Muscle of leg (tissue), 16 donors: Measurements from ENCODE around the gene INPPL1. TPM values are rescaled to one million over a fixed set of nuclear protein-coding genes. Genes with fewer than 3 reads are reported as not detected.
"Not testable (repeated sequence)": the region's sequence is repeated elsewhere in the genome, so short reads cannot be mapped to it uniquely, and the experiment has no call there.

Experiments
- DNase-seq: peaks from one replicate; pipeline ENCODE4 v3.0.0; 2013
- H3K27ac ChIP-seq: one replicate; pipeline ENCODE4 v1.5.1; 2013; ENCODE audit warnings: mild to moderate bottlenecking, low read length, control low read depth
- H3K27me3 ChIP-seq: one replicate; pipeline ENCODE4 v1.6.1; 2013; ENCODE audit warnings: low read length; ENCODE audit not compliant: control insufficient read depth, insufficient read depth
- H3K36me3 ChIP-seq: one replicate; pipeline ENCODE4 v1.6.1; 2013; ENCODE audit warnings: low read length; ENCODE audit not compliant: control insufficient read depth, insufficient read depth
- H3K4me1 ChIP-seq: one replicate; pipeline ENCODE4 v1.6.1; 2013; ENCODE audit warnings: low read length; ENCODE audit not compliant: control insufficient read depth, insufficient read depth
- H3K4me3 ChIP-seq: one replicate; pipeline ENCODE4 v1.5.1; 2013; ENCODE audit warnings: low read length, control low read depth
- H3K9me3 ChIP-seq: replicated peaks from 2 replicates; pipeline ENCODE4 v1.6.1; 2013; ENCODE audit warnings: low read depth, low read length; ENCODE audit not compliant: control insufficient read depth
- WGBS: methylation state at CpG from one replicate; pipeline ENCODE4 v1.1.5; 2013; ENCODE audit warnings: missing lambda C conversion rate; ENCODE audit not compliant: insufficient coverage; 5-methylcytosine and 5-hydroxymethylcytosine counted together
- long read RNA-seq, 11 donors: transcript quantifications; one replicate each; lab custom pipeline, GENCODE V29; 2026
- polyA plus RNA-seq, 8 donors: library from polyadenylated mRNA; unstranded; fragments of 120-200 nt; gene quantifications; one replicate each; pipeline versions ENCODE4 v1.2.1 to v1.2.3, GENCODE V29; 2013; ENCODE audit warnings: inconsistent platforms in 1 of 8, low replicate concordance in 1 of 8; ENCODE audit not compliant: insufficient read length in 8 of 8, insufficient read depth in 1 of 8
- total RNA-seq: library from RNA; stranded (reverse); fragments of 120-200 nt; gene quantifications from one replicate; pipeline ENCODE4 v1.2.4, GENCODE V29; 2013

The INPPL1 gene
- total RNA-seq (87.7 TPM), polyA plus RNA-seq (100 to 1,000 TPM; 134 to 211 (median 165) TPM)
- long read RNA-seq, donor 1, full-length matches to known transcripts, result 4 of 25 reads
- long read RNA-seq, donor 1, partial matches to known transcripts, result 21 of 25 reads
- long read RNA-seq, donor 1, other reads (novel, unspliced or antisense), result 0 of 25 reads
- long read RNA-seq, donor 2, result 0 reads
- long read RNA-seq, donor 3, full-length matches to known transcripts, result 17 of 153 reads
- long read RNA-seq, donor 3, partial matches to known transcripts, result 136 of 153 reads
- long read RNA-seq, donor 3, other reads (novel, unspliced or antisense), result 0 of 153 reads
- long read RNA-seq, donor 4, full-length matches to known transcripts, result 6 of 33 reads
- long read RNA-seq, donor 4, partial matches to known transcripts, result 27 of 33 reads
- long read RNA-seq, donor 4, other reads (novel, unspliced or antisense), result 0 of 33 reads
- long read RNA-seq, donor 5, full-length matches to known transcripts, result 11 of 95 reads
- long read RNA-seq, donor 5, partial matches to known transcripts, result 77 of 95 reads
- long read RNA-seq, donor 5, other reads (novel, unspliced or antisense), result 7 of 95 reads
- long read RNA-seq, donor 6, full-length matches to known transcripts, result 10 of 58 reads
- long read RNA-seq, donor 6, partial matches to known transcripts, result 48 of 58 reads
- long read RNA-seq, donor 6, other reads (novel, unspliced or antisense), result 0 of 58 reads
- long read RNA-seq, donor 7, full-length matches to known transcripts, result 8 of 41 reads
- long read RNA-seq, donor 7, partial matches to known transcripts, result 33 of 41 reads
- long read RNA-seq, donor 7, other reads (novel, unspliced or antisense), result 0 of 41 reads
- long read RNA-seq, donor 8, partial matches to known transcripts, result 31 of 31 reads
- long read RNA-seq, donor 8, other reads (novel, unspliced or antisense), result 0 of 31 reads
- long read RNA-seq, donor 9, full-length matches to known transcripts, result 2 of 77 reads
- long read RNA-seq, donor 9, partial matches to known transcripts, result 75 of 77 reads
- long read RNA-seq, donor 9, other reads (novel, unspliced or antisense), result 0 of 77 reads
- long read RNA-seq, donor 10, partial matches to known transcripts, result 68 of 75 reads
- long read RNA-seq, donor 10, other reads (novel, unspliced or antisense), result 0 of 75 reads
- long read RNA-seq, donor 11, full-length matches to known transcripts, result 4 of 18 reads
- long read RNA-seq, donor 11, partial matches to known transcripts, result 14 of 18 reads
- long read RNA-seq, donor 11, other reads (novel, unspliced or antisense), result 0 of 18 reads

DNA sequence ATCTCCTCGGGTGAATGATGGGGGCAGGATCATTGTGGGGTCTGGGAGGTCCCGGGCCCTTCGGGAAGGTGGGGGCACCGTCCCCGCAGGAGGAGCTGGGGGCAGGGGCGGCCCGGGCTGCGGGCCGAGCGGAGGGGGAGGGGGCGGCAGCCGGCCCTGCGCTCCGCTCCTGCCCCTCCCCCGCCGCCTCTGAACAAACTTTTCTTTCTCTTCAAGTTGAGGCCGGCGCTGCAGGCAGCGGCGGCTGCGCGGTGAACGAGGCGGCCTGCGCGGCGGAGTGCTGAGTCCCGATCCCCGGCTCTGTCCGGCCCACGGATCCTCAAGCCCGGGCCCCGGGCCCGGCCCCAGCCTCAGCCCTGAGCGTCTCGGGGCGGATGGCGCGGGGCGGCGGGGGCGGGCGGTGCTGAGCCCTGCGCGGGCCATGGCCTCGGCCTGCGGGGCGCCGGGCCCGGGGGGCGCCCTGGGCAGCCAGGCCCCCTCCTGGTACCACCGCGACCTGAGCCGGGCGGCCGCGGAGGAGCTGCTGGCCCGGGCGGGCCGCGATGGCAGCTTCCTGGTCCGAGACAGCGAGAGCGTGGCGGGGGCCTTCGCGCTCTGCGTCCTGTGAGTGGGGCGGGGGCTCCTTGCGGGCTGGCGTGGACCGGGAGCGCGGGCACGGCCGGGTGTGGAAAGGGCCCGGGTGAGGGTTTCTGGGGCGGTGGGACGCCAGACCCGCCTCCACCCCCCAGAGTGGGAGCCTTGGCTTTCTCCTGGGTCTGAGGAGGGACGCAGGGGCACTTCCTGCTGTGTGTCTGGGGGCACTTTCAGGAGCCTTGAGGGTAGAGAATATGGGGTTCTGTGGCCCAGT, at the start of gene INPPL1:
Gene INPPL1 (plus strand): TSS at position 204 of the 847 bp plus-strand sequence. CDS start 218 bp downstream, at position 422.
- Histone ChIP-seq H3K36me3 (peaks cover 32% of the 10 kb centered on the region), H3K4me1 (peaks cover 46% of the 10 kb centered on the region), H3K27me3 (no peaks in the 10 kb centered on the region), H3K27ac (peak within 1 kb of the TSS; percentile 95), H3K4me3 (peak within 1 kb of the TSS; percentile 95), H3K9me3 (no peaks in the 10 kb centered on the region)
- peak; percentile 76 for DNase-seq
- WGBS, result 0% methylated on average over 69 of the region's 81 CpGs

DNA sequence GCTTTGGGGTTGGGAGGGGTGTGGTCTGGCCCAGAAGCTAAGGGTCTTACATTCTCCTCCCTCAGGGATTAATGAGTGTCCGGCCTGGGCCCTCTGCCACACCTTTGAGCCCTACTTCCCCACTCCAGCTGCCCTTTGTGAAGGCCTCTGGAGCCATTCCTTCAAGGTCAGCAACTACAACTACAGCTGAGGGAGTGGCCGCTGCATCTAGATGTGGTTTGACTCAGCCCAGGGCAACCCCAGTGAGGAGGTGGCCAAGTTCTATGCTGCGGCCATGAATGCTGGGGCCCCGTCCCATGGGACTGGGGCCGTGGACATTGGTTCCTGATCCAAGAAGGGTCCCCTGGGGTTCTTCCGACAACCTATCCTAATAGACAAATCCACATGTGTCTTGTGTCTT, 46.9 kb upstream of the INPPL1 start:
- H3K27me3 ChIP-seq, result peaks cover 3% of the 10 kb centered on the region
- no peaks in the 10 kb centered on the region for H3K36me3 ChIP-seq
- 88% methylated on average over 2 of the region's 6 CpGs for WGBS
- DNase-seq, result no peak
- H3K4me1 ChIP-seq, result no peaks in the 10 kb centered on the region
- no peak overlapping the region for H3K27ac ChIP-seq
- no peaks in the 10 kb centered on the region for H3K9me3 ChIP-seq
- H3K4me3 ChIP-seq, result no peak overlapping the region

DNA sequence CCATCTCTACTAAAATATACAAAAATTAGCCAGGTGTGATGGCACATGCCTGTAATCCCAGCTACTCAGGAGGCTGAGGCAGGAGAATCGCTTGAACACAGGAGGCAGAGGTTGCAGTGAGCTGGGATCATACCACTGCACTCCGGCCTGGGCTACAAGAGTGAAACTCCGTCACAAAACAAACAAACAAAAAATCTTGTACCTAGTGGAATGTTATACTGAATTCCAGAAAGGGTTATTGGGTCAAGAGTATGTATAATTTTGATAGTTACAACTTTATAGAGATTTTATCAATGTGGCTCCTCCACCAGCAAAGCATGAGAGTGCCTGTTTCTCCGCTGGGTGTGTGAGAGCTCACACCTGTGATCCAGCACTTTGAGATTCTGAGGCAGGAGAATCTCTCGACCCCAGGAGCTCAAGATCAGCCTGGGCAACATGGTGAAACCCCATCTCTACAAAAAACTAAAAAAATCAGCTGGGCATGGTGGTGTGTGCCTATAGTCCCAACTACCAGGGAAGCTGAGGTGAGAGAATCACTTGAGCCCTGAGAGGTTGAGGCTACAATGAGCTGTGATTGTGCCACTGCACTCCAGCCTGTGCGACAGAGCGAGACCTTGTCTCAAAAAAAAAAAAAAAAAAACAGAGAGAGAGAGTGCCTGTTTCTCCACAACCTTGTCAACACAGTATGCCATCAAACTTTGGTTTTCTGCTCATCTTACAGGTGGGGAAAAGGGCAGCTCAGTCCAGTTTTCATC, 45.3 kb upstream of the INPPL1 start:
- Histone ChIP-seq H3K9me3 (no peaks in the 10 kb centered on the region), H3K4me1 (no peaks in the 10 kb centered on the region), H3K36me3 (no peaks in the 10 kb centered on the region), H3K27ac (no peak overlapping the region), H3K27me3 (peaks cover 3% of the 10 kb centered on the region), H3K4me3 (no peak overlapping the region)
- no peak for DNase-seq
- no CpG with 5 or more reads among the region's 7 CpGs for WGBS

- no peaks in the 10 kb centered on the region for H3K4me1 ChIP-seq
- no peaks in the 10 kb centered on the region for H3K36me3 ChIP-seq
- no peak overlapping the region for H3K27ac ChIP-seq
- H3K9me3 ChIP-seq, result no peaks in the 10 kb centered on the region
- H3K4me3 ChIP-seq, result no peak overlapping the region
- H3K27me3 ChIP-seq, result peaks cover 3% of the 10 kb centered on the region
- WGBS, result 100% methylated on average over 1 of the region's 4 CpGs
- DNase-seq, result no peak
These were observed 44.7 kb upstream of the INPPL1 start for GRCh38 chr11:72179804-72180396.

DNA sequence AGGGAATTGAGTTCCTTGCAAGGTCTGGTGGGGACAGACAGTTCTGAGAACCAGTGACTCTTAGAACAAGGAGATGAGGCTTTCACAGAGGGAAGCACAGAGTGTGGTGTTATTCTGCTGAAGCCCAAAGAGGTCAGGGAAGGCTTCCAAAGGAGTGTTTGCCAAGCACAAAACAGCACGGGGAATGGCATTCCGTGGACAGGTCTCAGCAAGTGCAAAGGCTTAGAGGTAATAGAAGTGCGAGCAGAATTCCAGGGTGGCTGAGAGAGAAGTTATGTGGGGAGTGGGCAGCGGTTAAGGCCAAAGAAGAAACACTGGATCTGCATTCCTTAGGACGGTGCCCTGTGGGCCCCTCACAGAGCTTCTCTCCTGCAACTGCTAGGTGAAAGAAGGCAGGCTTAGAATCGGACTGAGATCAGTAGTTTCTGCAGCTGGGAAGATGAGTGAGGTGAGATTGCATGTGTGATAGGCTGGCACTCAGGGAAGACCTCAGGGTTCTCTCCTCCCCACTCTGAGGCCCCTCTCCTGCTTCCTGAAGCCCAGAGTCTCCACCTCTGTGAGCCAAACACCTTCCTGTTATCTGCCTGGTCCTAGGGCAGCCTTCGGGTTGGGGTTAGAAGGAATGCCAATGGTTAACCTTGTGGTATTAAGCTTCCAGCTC, 43.5 kb upstream of the INPPL1 start:
- H3K9me3 ChIP-seq, H3K4me1 ChIP-seq, DNase-seq, H3K4me3 ChIP-seq, H3K36me3 ChIP-seq, H3K27me3 ChIP-seq, H3K27ac ChIP-seq: not testable (repeated sequence)
- 60% methylated on average over 4 of the region's 7 CpGs for WGBS

DNA sequence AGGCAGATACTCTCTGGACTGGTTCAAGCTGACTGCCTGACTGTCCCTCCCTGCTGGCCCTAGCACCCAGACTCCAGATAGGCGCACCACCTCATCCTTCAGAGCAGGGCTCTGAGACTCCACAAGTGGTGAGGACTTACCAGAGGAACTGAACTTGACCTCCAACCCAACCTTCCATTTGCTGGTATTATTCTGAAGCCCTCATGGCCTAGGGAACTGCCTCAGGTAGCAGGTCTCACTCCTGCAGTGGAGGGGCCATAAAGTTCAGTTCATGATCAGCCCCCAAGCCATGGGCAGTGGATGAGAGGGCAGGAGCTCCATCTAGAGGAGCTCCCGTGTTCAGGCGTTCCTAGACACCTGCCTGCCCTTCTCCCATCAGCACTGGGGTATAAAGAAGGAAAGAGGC, 43.0 kb upstream of the INPPL1 start:
- not testable (repeated sequence) for H3K4me1 ChIP-seq, H3K9me3 ChIP-seq, H3K27ac ChIP-seq, H3K27me3 ChIP-seq, H3K4me3 ChIP-seq, H3K36me3 ChIP-seq, DNase-seq
- WGBS, result 93% methylated on average over 1 of the region's 3 CpGs

DNA sequence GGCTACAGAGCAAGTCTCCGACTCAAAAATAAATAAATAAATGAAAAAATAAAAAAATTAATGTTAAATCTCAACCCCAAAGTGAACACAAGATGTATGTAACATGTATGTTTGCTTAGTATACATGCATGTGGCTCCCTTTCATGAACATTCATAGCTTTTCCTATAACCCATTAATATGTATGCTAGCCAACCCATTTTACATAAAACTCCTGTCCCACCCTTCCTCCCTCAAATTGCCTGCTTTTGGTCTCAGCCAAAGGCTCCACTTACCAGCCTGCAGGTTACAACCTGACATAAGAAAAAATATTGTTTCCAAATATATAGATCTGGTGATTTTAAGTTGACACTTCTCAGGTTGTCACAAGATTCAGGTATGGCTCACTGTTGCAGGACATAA, 36.3 kb upstream of the INPPL1 start:
- no peak overlapping the region for H3K27ac ChIP-seq
- H3K27me3 ChIP-seq, result no peaks in the 10 kb centered on the region
- H3K36me3 ChIP-seq, result no peaks in the 10 kb centered on the region
- H3K4me1 ChIP-seq, result peaks cover 34% of the 10 kb centered on the region
- no CpG with 5 or more reads among the region's 1 CpG for WGBS
- DNase-seq, result no peak
- H3K4me3 ChIP-seq, result no peak overlapping the region
- no peaks in the 10 kb centered on the region for H3K9me3 ChIP-seq

DNA sequence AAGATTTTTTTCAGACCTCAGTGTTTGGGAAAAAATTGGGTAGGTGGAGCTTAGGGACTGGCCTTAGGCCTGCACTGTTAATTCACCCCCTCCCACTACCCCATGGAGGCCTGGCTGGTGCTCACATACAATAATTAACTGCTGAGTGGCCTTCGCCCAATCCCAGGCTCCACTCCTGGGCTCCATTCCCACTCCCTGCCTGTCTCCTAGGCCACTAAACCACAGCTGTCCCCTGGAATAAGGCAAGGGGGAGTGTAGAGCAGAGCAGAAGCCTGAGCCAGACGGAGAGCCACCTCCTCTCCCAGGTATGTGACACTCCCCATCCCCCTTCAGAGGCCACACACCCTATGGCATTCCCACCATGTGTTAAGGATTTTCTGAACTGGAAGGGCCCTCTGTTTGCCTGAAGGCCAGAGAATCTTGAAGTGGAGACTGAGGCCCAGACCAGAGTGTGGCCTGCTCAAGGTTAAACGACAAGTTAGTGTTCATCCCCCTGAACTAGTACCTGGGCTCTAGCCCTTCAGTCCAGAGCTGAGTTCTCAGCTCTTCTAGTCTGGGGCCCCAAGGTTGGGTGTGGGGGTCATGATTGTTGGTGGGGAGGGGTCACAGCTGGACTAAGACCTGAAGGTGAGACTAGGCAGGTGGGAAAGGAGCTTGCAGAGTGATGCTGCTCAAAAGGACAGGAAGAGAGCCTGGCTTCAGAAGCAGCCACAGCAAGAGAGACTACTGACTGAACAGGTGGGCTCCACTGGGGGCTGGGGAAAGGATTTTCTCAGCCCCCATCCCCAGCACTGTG, 34.9 kb upstream of the INPPL1 start:
- Histone ChIP-seq H3K27ac (peak overlapping the region; percentile 76), H3K36me3 (no peaks in the 10 kb centered on the region), H3K4me1 (peaks cover 34% of the 10 kb centered on the region), H3K27me3 (no peaks in the 10 kb centered on the region), H3K9me3 (no peaks in the 10 kb centered on the region), H3K4me3 (no peak overlapping the region)
- DNase-seq, result peak; percentile 72
- 67% methylated on average over 1 of the region's 3 CpGs for WGBS
